ENCODE data around the gene LOXL1. TPM values are rescaled to one million over a fixed set of nuclear protein-coding genes. Genes with fewer than 3 reads are reported as not detected.
A peak's percentile ranks its signal among the peaks of the same experiment; 100 is the strongest.

Gene LOXL1
- total and polyA plus RNA-seq, 2 experiments from 2014 or later, result 44.5 to 136 TPM

GRCh38 chr15:73923488-73924164 lies 2.6 kb upstream of the LOXL1 start:
- no peaks in the 10 kb centered on the region for H3K27me3 ChIP-seq
- WGBS (ENCODE audit: low lambda C conversion rate, missing lambda C conversion rate), result 59% methylated on average over 6 of the region's 6 CpGs
- H3K4me2 ChIP-seq, result peak overlapping the region; percentile 69
- no peaks in the 10 kb centered on the region for H3K9me3 ChIP-seq (ENCODE audit: low read depth)
- no peak for TF ChIP-seq EZH2phosphoT487 (IDR thresholded peaks at IDR 0.05; ENCODE audit: low read depth, severe bottlenecking, unreplicated experiment)
- TF ChIP-seq EZH2 (IDR thresholded peaks at IDR 0.05; ENCODE audit: borderline replicate concordance), result no peak
- TF ChIP-seq CTCF (IDR thresholded peaks at IDR 0.05; ENCODE audit: poor library complexity), result no peak
- no peaks in the 10 kb centered on the region for H3K9me2 ChIP-seq (replicated peaks; ENCODE audit: insufficient read depth)
- no peak for DNase-seq (ENCODE audit: low spot score)
- H3K4me3 ChIP-seq, result no peak overlapping the region
- peak overlapping the region; percentile 88 for H3K27ac ChIP-seq
- H2AFZ ChIP-seq, result no peak overlapping the region
- no peaks in the 10 kb centered on the region for H4K20me1 ChIP-seq (ENCODE audit: insufficient read depth, poor library complexity, severe bottlenecking)
- H3K36me3 ChIP-seq (replicated peaks; ENCODE audit: insufficient read depth, low read depth), result no peaks in the 10 kb centered on the region
- H3K4me1 ChIP-seq (ENCODE audit: insufficient read depth), result peaks cover 54% of the 10 kb centered on the region
- peaks cover 8% of the 10 kb centered on the region for H3K79me2 ChIP-seq

GRCh38 chr15:73924171-73924921 lies 1.9 kb upstream of the LOXL1 start:
- Histone ChIP-seq H3K4me3 (no peak overlapping the region), H2AFZ (no peak overlapping the region), H4K20me1 (ENCODE audit: insufficient read depth, poor library complexity, severe bottlenecking) (no peaks in the 10 kb centered on the region), H3K36me3 (replicated peaks; ENCODE audit: insufficient read depth, low read depth) (no peaks in the 10 kb centered on the region), H3K27ac (peak overlapping the region; percentile 88), H3K4me1 (ENCODE audit: insufficient read depth) (peaks cover 54% of the 10 kb centered on the region), H3K9me2 (replicated peaks; ENCODE audit: insufficient read depth) (no peaks in the 10 kb centered on the region), H3K9me3 (ENCODE audit: low read depth) (no peaks in the 10 kb centered on the region), H3K4me2 (peak overlapping the region; percentile 69), H3K79me2 (peaks cover 15% of the 10 kb centered on the region), H3K27me3 (no peaks in the 10 kb centered on the region)
- peak; percentile 60 for DNase-seq (ENCODE audit: low spot score)
- 22% methylated on average over 12 of the region's 12 CpGs for WGBS (ENCODE audit: low lambda C conversion rate, missing lambda C conversion rate)
- TF ChIP-seq EZH2phosphoT487 (IDR thresholded peaks at IDR 0.05; ENCODE audit: low read depth, severe bottlenecking, unreplicated experiment) (no peak), CTCF (IDR thresholded peaks at IDR 0.05; ENCODE audit: poor library complexity) (no peak), EZH2 (IDR thresholded peaks at IDR 0.05; ENCODE audit: borderline replicate concordance) (no peak)

- H2AFZ ChIP-seq, result no peak overlapping the region
- H3K27me3 ChIP-seq, result no peaks in the 10 kb centered on the region
- 45% methylated on average over 8 of the region's 8 CpGs for WGBS (ENCODE audit: low lambda C conversion rate, missing lambda C conversion rate)
- H3K9me3 ChIP-seq (ENCODE audit: low read depth), result no peaks in the 10 kb centered on the region
- peak overlapping the region; percentile 90 for H3K4me2 ChIP-seq
- H3K4me3 ChIP-seq, result no peak overlapping the region
- peak overlapping the region; percentile 72 for H3K27ac ChIP-seq
- H4K20me1 ChIP-seq (ENCODE audit: insufficient read depth, poor library complexity, severe bottlenecking), result peaks cover 3% of the 10 kb centered on the region
- no peaks in the 10 kb centered on the region for H3K36me3 ChIP-seq (replicated peaks; ENCODE audit: insufficient read depth, low read depth)
- DNase-seq (ENCODE audit: low spot score), result no peak
- TF ChIP-seq EZH2 (IDR thresholded peaks at IDR 0.05; ENCODE audit: borderline replicate concordance) (no peak), CTCF (IDR thresholded peaks at IDR 0.05; ENCODE audit: poor library complexity) (no peak), EZH2phosphoT487 (IDR thresholded peaks at IDR 0.05; ENCODE audit: low read depth, severe bottlenecking, unreplicated experiment) (no peak)
- H3K79me2 ChIP-seq, result peaks cover 16% of the 10 kb centered on the region
- peaks cover 54% of the 10 kb centered on the region for H3K4me1 ChIP-seq (ENCODE audit: insufficient read depth)
- no peaks in the 10 kb centered on the region for H3K9me2 ChIP-seq (replicated peaks; ENCODE audit: insufficient read depth)
These were observed 429 bp upstream of the LOXL1 start for GRCh38 chr15:73925848-73926218.

Measured in hepatocyte (in vitro differentiated cells).